Tibial nerve (tissue), 4 donors: Measurements from ENCODE around the gene KIF20B. TPM values are rescaled to one million over a fixed set of nuclear protein-coding genes. Genes with fewer than 3 reads are reported as not detected.

Experiments used
- DNase-seq, 2 donors: peaks; one replicate each; pipeline ENCODE4 v3.0.0-alpha.2; 2019; ENCODE audit warnings: low spot score in 2 of 2
- H3K27ac ChIP-seq, 4 donors: fragments of 200-600 bp; sonication (generic) in 3 of 4; one replicate each; pipeline ENCODE4 v1.5.1; 2017 to 2019; ENCODE audit warnings: mild to moderate bottlenecking in 1 of 4
- H3K27me3 ChIP-seq, 2 donors: fragments of 200-600 bp; sonication (generic) in 1 of 2; one replicate each; pipeline versions ENCODE4 v1.5.1 to v1.6.0; 2017 to 2019
- H3K36me3 ChIP-seq, 3 donors: fragments of 200-600 bp; sonication (generic); one replicate each; pipeline ENCODE4 v1.5.1; 2018 to 2019
- H3K4me1 ChIP-seq, 4 donors: fragments of 200-600 bp; sonication (generic) in 3 of 4; one replicate each; pipeline ENCODE4 v1.5.1; 2017 to 2019
- H3K4me3 ChIP-seq, 4 donors: fragments of 200-600 bp; sonication (generic) in 3 of 4; one replicate each; pipeline ENCODE4 v1.5.1; 2017 to 2019; ENCODE audit warnings: mild to moderate bottlenecking in 1 of 4, moderate library complexity in 1 of 4
- H3K9me3 ChIP-seq, 4 donors: fragments of 200-600 bp; sonication (generic) in 3 of 4; one replicate each; pipeline ENCODE4 v1.5.1; 2017 to 2019
- EP300 ChIP-seq, 2 donors: sonication (generic); formaldehyde crosslinking; IDR thresholded peaks; one replicate each; pipeline ENCODE4 v1.6.1; 2017; ENCODE audit warnings: antibody characterized with exemption in 2 of 2, mild to moderate bottlenecking in 1 of 2
- POLR2A ChIP-seq, 2 donors: fragments of 450-650 bp; IDR thresholded peaks; one replicate each; pipeline ENCODE4 v1.6.1; 2017; ENCODE audit warnings: antibody characterized with exemption in 2 of 2, mild to moderate bottlenecking in 2 of 2, moderate library complexity in 2 of 2
- WGBS, 2 donors: methylation state at CpG; one replicate each; pipeline ENCODE4 v1.1.5; 2018; 5-methylcytosine and 5-hydroxymethylcytosine counted together
- total RNA-seq, 4 donors: library from RNA; depleted of rRNA; stranded (reverse); fragments of >200 nt; gene quantifications; one replicate each; pipeline ENCODE4 v1.1.0, GENCODE V29; 2016
- TF ChIP-seq, protein P1 (sequence below), 5 experiments: fragments of 200-600 bp in 3 of 5; fragments of 450-650 bp in 2 of 5; sonication (generic) in 3 of 5; IDR thresholded peaks; one replicate each; pipeline ENCODE4 v1.5.1; 2016 to 2019; ENCODE audit warnings: antibody characterized with exemption in 5 of 5, mild to moderate bottlenecking in 3 of 5, moderate library complexity in 2 of 5

The KIF20B gene
- total RNA-seq, 4 donors from 2014 or later = 1.6 to 4.8 (median 2.3) TPM

DNA sequence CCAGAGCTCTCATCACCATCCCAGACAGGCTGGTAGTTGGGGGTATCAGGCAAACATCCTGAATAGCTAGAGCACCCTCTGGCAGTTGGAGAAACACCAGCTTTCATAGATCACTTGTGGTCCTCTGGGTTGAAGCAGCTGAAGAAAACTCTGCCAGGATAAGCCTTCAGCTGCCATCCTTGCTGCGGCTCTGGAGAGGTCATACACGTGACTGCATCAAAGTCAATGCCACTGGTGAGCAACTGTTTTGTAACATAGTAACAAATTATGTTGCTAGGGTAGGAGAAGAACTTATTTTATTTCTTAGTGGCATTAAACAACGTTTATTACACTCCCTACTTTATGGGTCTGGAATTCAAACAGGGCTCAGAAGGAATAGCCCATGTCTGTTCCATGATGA lies 37.2 kb upstream of the KIF20B start:
- WGBS, 2 donors = 73 to 82% methylated on average over 3 of the region's 3 CpGs
- H3K9me3 ChIP-seq = no peaks in the 10 kb centered on the region
- H3K4me3 ChIP-seq = no peak overlapping the region
- TF ChIP-seq POLR2A (IDR thresholded peaks at IDR 0.05) (no peak), EP300 (IDR thresholded peaks at IDR 0.05) (no peak)
- TF ChIP-seq, protein P1, sequence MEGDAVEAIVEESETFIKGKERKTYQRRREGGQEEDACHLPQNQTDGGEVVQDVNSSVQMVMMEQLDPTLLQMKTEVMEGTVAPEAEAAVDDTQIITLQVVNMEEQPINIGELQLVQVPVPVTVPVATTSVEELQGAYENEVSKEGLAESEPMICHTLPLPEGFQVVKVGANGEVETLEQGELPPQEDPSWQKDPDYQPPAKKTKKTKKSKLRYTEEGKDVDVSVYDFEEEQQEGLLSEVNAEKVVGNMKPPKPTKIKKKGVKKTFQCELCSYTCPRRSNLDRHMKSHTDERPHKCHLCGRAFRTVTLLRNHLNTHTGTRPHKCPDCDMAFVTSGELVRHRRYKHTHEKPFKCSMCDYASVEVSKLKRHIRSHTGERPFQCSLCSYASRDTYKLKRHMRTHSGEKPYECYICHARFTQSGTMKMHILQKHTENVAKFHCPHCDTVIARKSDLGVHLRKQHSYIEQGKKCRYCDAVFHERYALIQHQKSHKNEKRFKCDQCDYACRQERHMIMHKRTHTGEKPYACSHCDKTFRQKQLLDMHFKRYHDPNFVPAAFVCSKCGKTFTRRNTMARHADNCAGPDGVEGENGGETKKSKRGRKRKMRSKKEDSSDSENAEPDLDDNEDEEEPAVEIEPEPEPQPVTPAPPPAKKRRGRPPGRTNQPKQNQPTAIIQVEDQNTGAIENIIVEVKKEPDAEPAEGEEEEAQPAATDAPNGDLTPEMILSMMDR (IDR thresholded peaks at IDR 0.05) = no peak
- no peak for DNase-seq
- H3K27ac ChIP-seq = no peak overlapping the region
- peaks cover 0 to 5% (median 0%) of the 10 kb centered on the region in 4 donors for H3K4me1 ChIP-seq
- H3K27me3 ChIP-seq = no peaks in the 10 kb centered on the region
- no peaks in the 10 kb centered on the region for H3K36me3 ChIP-seq

DNA sequence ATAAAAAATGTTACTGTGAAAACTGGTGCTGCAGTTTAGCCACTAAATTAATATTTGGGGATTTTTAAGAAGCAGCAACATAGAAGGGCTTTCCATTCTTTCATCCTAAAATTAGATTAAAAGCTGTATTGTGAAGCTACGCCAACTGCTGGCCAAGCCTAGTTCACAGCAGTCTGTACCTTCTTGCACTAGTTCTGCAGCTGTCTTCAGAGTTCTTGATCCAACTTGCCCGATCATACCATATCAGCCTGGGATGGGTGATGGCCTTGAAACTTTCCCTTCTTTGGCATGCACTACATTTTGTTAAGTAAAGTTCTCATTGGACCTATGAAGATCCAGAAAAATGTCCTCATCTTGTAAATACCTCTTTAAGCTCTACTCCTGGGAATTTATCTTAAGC lies 36.1 kb upstream of the KIF20B start:
- TF ChIP-seq, protein P1 (IDR thresholded peaks at IDR 0.05) = no peak
- TF ChIP-seq POLR2A (IDR thresholded peaks at IDR 0.05) (no peak), EP300 (IDR thresholded peaks at IDR 0.05) (no peak)
- H3K27ac ChIP-seq = no peak overlapping the region
- no peaks in the 10 kb centered on the region for H3K36me3 ChIP-seq
- no peaks in the 10 kb centered on the region for H3K27me3 ChIP-seq
- DNase-seq = no peak
- 70 to 80% methylated on average over 2 of the region's 2 CpGs for WGBS, 2 donors
- H3K4me1 ChIP-seq = no peaks in the 10 kb centered on the region
- H3K9me3 ChIP-seq = no peaks in the 10 kb centered on the region
- no peak overlapping the region for H3K4me3 ChIP-seq

DNA sequence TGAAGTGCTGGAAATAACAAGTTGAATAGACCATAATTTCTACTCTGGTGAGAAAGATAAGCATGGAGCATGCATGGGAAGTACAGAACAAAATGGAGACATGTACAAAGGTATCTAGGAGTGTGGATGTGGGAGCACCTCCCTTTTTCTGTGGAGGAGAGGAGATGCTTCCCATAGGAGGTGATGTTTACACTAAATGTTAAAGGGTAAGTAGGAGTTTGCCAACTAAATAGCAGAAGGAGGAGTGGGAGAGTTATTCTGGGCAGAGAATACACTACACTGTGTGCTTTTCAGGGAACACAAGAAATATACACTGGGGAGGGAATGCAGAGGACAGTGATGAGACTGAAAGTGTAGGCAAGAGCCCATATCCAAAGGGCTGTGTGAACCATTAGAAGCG lies 35.3 kb upstream of the KIF20B start:
- H3K4me1 ChIP-seq = no peaks in the 10 kb centered on the region
- no peaks in the 10 kb centered on the region for H3K9me3 ChIP-seq
- no peaks in the 10 kb centered on the region for H3K27me3 ChIP-seq
- no peak overlapping the region for H3K27ac ChIP-seq
- H3K4me3 ChIP-seq = no peak overlapping the region
- no peak for DNase-seq
- 93 to 97% methylated on average over 1 of the region's 1 CpG for WGBS, 2 donors
- TF ChIP-seq, protein P1 (IDR thresholded peaks at IDR 0.05) = no peak
- TF ChIP-seq EP300 (IDR thresholded peaks at IDR 0.05) (no peak), POLR2A (IDR thresholded peaks at IDR 0.05) (no peak)
- H3K36me3 ChIP-seq = no peaks in the 10 kb centered on the region

DNA sequence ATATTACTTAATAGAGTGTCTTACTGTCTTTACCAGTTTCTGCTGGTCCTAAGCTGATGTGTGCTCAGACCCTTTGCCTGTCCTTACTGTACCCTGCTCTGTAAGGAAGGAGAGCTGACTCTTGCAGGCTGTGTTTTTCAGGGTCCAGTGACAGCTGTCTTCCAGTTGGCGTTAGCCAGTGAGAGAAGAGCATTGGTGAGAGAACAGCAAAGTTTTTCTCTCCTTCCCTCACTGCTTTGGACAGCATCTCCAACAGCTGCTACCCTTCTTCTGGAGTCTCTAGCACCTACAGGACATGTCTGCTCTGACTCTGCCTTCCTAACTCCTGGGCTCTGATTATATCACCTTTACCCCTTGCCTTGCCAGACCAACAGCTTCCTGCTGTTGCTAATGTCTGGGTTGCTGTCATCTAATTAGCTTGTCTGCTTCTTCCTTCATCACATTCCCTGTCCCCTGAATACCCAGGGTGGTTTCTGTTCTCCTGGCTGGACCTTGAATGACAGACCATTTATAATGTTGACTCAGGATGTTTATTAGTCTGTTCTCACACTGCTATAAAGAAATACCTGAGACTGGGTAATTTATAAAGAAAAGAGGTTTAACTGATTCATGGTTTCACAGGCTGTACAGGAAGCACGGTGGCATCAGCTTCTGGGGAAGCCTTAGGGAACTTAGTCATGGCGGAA lies 32.9 kb upstream of the KIF20B start:
- Histone ChIP-seq H3K9me3 (no peaks in the 10 kb centered on the region), H3K27me3 (no peaks in the 10 kb centered on the region), H3K27ac (no peak overlapping the region), H3K36me3 (no peaks in the 10 kb centered on the region), H3K4me1 (no peaks in the 10 kb centered on the region), H3K4me3 (no peak overlapping the region)
- no peak for TF ChIP-seq EP300 (IDR thresholded peaks at IDR 0.05)
- TF ChIP-seq POLR2A (IDR thresholded peaks at IDR 0.05) = no peak
- TF ChIP-seq, protein P1 (IDR thresholded peaks at IDR 0.05) = no peak
- DNase-seq = no peak
- 84 to 86% methylated on average over 3 of the region's 3 CpGs for WGBS, 2 donors

DNA sequence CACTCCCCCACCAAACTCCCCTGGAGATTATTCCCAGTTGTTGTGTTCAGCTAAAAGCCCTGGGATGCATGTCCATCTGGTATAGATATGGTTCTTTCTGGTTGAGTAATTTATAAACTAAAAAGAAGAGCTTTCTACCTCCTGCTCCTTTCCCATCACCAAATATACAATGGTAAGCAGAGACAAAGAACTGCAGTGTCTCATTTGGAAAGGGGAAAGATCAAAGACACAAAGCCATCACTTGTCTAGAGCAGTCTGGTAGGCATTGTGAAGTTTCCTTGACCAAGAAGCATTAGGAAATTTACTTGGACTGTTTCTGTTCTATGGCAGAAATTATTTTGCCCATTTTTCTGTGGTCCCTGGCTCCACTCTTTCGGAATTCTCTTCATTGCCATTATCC lies 31.4 kb upstream of the KIF20B start:
- Histone ChIP-seq H3K27ac (no peak overlapping the region), H3K4me1 (no peaks in the 10 kb centered on the region), H3K36me3 (no peaks in the 10 kb centered on the region), H3K4me3 (no peak overlapping the region), H3K9me3 (no peaks in the 10 kb centered on the region), H3K27me3 (no peaks in the 10 kb centered on the region)
- no peak for TF ChIP-seq EP300 (IDR thresholded peaks at IDR 0.05)
- TF ChIP-seq, protein P1 (IDR thresholded peaks at IDR 0.05) = no peak
- TF ChIP-seq POLR2A (IDR thresholded peaks at IDR 0.05) = no peak
- 91 to 95% methylated on average over 1 of the region's 1 CpG for WGBS, 2 donors
- no peak for DNase-seq
